Anterior cingulate cortex (tissue), 58 donors: ENCODE measurements around the gene EIF4H.
A peak's percentile ranks its signal among the peaks of the same experiment; 100 is the strongest.

Experiments used
- DNase-seq, 58 donors: peaks; one replicate each; lab custom pipeline; 2025; lab: John Stamatoyannopoulos, UW

The EIF4H gene

DNA sequence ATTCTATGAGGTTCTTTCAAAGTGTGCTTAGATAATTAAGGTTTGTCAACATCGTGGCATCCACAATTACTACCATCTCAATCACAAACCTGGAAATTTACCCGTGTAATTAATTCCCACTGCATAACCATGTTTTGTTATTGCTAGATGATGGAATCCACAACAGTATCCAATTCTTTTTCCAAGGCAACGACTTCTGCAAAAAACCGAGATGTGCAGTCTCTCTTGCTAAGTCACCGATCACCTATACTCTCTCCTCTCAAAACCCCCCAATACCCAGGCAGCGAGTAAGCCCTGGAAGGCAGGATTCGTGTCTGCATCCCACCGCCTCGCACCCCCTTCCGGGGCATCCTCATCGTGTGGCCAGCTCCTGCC, 678 bp upstream of the EIF4H start:
- DNase-seq: no peak

DNA sequence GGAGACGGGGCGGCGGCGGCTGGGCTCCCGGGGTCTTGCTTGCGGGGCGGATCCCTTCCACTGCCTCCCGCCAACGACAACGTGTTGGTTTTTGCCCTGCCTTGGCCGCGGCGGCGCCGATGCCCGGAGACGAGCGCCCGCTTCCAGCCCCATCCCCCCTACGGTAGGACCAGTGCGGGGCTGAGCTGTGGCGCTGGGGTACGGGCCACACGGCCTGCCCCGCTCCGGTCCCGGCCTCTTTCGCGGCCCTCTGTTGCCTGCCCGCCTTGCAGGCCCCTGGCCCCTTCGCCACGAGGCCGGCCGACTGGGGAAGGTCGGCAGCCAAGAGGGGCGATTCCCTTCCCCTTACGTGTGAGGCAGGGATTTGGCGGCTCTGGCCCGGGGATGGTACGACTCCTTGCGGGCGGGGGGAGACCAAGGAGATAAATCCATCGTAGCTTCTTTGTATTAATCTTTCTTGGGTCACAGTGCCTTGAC, 488 bp downstream of the EIF4H start:
- peak in 32 of 58 donors; percentile 6 to 65 (median 44) for DNase-seq

DNA sequence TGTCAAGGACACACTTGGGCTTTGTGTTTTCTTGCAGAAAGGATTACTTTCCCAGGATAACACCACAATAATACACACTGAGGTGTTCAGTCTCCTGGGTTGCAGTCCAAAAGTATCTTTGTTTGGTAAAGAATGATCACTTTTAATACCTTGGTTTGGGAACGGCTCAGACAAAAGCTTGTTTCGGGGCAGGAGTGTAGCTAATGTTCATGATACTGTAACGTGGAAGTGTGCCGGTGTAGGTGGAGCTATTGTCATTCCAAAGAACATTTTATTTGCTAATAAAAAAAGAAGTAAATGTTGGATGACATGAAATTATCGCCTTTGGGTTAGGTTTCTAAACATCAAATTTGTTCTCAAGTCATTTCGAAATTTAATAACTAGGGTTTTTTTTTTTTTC, 1.2 kb downstream of the EIF4H start:
- DNase-seq: no peak

- DNase-seq: no peak
These were observed 2.4 kb downstream of the EIF4H start for GRCh38 chr7:74176555-74176954.

DNA sequence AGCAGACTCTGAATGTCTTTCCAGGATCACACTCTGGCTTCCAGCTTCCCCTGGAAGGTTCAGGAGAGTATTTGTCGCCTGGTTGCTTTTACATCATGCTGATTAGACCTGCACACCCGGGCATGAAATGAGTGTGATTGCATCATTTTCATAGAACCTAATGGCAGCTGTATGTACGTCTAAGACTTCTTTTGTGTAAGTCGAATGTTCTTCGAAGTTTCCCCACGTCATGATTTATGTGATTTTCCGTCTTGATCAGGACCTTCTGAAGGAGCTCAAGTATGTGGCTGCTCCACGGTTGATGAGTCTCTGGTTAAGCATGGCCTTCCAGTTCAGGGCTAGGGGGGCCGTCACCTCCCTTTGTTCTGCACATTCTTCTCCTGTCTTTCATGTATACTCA, 4.5 kb downstream of the EIF4H start:
- peak in 3 of 58 donors; percentile 8 to 13 (median 10) for DNase-seq

GRCh38 chr7:74179935-74180604, 5.9 kb downstream of the EIF4H start:
- DNase-seq: peak in 1 of 58 donors; percentile 8

- DNase-seq: no peak
These were observed 6.7 kb downstream of the EIF4H start for GRCh38 chr7:74180866-74181265.

DNA sequence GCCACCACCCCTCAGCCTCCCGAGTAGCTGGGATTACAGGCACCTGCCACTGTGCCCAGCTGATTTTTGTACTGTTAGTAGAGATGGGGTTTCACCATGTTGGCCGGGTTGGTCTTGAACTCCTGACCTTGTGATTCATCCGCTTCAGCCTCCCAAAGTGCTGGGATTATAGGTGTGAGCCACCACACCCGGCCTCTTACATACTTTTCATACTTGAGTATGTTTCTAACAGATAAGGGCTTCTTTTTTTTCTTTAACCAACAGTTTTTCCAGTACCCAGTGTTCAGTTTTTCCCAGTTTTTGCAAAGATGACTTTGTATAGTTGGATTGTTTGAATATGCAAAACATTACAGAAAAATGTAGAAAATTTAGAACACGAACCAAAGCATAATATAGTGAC, 7.7 kb downstream of the EIF4H start:
- no peak for DNase-seq

GRCh38 chr7:74182453-74183090, 8.4 kb downstream of the EIF4H start:
- no peak for DNase-seq

- no peak for DNase-seq
These were observed 9.0 kb downstream of the EIF4H start for GRCh38 chr7:74183142-74183541.

DNA sequence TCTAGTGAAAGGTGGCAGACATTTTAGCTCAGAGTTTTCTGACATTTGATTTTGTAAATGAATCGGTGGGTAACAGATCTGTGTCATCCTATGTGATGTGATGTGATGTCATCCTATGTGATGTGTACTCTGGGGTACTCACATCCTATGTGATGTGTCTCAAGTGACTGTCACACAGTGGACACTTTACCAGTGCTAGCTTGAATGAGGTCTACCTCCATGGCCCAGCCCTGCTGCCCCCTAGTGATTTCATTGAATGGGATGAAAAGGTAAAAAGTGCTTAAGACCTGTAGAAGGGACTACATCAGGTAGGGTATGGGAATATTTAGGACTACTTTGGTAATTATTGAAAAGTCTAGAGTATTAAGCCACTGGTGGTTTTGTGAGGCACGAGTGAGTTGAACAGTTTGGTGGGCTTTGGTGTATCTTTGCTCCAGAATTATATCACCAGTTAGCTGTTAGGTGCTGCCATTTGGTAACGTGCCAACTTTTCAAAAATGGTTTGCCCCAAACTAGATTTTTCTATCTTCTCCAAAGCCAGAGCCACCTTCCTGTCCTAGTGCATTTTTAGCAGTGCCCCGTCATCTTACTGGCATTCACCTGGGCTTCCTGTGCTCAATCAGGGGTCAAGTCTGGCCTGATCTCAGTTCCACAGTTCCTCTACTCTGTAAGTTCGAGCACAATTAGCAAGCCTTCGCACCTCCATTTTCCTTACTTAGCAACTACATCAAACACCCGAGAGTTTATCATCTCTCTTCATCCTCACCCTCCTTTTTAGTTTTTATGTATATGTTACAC, 9.7 kb downstream of the EIF4H start:
- DNase-seq: no peak

DNA sequence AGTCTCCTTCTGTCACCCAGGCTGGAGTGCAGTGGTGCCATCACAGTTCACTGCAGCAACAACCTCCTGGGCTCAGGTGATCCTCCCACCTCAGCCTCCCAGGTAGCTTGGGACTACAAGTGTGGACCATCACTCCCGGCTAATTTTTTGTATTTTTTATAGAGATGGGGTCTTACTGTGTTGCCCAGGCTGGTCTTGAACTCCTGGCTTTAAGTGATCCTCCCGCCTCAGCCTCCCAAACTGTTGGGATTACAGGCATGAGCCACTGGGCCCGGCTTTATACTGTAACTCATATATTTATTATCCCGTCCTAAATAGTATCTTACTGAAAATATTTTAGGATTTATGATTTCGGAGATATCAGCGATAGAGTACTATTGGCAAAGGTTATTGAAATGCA, 10.9 kb downstream of the EIF4H start:
- DNase-seq: no peak

DNA sequence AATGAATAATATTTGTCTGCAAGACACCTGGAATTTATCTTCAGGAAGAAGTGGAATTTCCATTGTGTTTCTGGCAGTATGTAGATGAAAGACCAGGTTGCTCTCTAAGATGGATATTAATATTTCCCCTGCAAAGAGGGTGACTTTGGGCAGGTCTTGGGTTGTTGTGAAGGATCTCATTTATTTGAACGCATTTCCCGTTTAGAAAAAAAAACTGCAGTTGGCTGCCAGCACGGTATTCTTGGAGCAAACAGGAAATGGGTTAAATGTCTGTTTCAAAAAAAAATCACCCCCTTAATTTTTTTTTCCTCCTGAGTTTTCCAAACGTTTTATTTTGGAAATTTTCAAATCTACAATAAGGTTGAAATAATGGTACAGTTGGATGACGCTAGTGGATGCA, 11.5 kb downstream of the EIF4H start:
- DNase-seq: no peak

DNA sequence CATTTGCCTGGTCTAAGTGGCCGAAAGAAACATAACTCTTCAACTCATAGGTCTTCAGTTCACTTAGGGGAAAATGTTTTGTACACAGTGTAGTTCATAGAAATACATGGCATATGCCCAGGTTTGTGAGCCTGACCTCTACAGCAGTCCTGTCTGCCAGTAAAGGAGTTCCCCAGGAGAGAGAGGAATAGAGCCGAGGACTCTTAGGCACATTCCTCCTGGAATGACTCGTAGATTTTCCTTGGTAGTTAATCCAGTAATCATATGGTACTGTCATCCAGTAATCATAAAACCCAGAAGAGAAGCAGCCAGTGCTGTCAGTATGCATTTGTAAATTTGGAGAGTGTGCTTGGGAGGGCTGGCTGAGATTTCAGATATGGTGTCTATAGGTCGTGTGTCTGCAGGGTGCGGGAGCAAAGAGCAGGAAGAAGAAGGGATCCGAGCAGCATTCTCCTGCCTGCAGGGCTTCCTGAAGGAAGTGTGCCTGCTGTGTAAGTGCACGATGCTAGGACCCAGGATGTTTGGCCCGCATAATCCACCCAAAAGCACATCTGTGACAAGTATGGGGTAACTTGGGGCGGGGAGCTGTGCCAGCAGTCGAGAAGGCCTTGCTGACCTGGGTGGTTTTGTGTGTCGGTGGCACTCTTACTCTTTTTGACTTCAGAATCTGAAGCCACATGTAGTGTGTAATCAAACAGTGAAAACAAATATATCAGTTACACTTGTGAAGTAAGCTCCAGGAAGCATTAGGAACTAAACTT, 13.9 kb downstream of the EIF4H start:
- no peak for DNase-seq

DNA sequence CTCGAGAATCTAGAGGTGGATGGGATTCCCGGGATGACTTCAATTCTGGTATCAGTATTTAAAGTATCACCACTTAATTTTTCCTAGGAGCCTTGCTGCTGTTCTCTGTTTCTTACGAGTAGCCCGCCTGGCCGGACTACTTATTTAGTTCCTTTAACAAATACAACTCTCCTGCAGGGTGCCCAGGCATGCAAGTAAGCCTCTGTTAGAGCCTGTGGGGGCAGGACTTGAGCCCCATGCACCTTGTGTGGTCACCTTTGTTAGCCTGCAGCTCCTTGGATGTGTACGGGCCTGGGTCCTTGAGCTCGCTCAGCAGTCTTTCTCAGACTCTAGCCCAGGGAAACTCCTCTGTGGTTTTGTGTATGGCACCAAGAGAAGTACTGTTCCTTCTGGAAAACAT, 16.1 kb downstream of the EIF4H start:
- DNase-seq: no peak

DNA sequence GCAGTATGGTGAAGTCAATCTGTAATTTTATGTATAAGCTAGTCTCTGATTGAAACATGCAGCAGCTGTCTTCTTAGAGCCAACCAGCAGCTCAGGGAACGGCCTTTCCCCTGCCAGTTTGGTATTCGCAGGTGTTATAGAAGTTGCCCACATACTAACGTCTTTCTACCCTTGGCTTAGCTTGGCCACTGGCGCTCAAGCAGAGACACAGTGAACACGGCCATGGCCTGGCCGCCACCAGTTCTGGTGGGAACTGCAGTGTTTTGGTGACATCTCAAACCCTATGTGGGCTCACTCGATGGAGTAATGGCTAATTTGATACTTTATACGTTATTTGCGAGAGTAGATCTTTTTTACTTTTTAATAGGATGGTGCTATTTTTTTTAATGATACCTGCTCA, 17.1 kb downstream of the EIF4H start:
- DNase-seq: no peak

DNA sequence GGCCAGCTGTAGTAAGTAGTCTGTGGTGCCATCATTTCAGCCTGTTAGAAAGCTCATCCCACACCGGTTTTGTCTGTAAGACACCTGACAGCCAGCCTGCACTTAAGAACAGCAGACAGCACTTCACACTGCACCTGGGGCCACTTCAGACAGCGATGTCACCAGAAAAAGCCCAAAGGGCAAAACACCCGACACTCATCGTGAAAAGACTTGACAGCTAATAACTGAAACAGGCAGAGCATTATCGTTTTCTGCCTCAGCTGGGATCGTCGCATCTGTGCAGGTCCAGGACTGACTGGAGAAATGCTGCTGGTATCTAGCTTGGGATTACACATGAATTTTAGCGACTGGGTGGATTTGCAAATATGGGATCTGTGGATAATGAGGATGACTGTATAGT, 18.9 kb downstream of the EIF4H start:
- no peak for DNase-seq

DNA sequence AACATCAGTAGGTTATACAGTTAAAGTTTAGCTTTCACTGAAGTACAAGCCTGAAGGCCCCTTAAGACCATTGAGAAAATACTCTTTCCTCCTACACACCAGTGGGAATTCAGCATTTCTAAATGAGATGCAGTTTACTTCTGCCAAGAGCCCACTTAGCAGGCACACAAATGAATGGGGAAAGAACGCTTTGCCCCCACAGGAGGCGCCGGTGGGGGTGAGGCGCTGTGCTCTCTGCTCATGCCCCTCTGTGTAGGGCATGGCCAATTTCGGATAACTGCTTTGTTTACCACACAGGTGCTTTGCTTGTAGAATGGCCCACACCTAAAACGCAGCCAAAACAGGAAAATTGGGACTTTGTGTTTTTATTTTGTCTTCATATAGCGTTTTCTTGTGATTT, 19.8 kb downstream of the EIF4H start:
- no peak for DNase-seq

DNA sequence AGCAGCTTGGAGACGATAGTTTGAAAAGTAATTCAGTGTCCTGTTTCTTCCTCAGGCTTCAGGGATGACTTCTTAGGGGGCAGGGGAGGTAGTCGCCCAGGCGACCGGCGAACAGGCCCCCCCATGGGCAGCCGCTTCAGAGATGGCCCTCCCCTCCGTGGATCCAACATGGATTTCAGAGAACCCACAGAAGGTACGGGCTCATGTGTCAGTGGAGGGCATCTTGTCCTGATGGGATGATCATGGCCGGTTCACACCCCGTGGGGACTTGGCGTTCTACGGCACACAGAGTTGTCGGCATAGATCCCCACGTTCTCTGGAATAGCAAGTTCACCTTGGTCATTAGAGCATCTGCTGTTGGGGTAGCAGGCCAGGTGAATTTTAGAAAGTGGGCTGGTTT, 20.5 kb downstream of the EIF4H start:
- DNase-seq: no peak

DNA sequence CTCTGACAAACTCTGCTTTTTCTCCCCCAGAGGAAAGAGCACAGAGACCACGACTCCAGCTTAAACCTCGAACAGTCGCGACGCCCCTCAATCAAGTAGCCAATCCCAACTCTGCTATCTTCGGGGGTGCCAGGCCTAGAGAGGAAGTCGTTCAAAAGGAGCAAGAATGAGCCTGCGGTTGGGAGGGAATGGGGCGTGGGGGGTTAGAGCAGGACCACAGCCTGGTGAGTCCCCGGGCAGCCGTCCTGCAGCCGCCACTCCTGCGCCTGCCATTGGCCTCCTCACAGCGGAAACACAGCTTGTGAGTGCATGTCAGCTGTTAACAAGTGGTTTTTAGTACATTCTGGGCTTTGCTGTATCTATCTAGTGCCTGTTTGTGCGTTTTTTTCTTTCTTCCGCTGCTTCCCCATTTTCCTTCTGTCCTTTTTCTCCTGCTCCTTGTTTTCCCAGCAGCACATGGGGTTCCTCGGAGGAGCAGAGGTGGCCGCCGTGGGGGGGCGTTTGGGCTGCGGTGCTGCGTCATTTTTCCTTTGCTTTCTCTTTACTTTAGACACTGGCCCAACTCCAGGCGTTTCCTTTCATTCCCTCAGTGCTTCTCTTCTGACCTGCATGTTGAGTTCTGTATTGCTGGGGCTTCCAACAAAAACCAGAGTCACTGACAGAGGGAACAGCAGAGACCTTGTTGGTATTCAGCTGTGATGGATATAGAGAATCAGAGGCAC, 21.1 kb downstream of the EIF4H start:
- DNase-seq: peak in 20 of 58 donors; percentile 7 to 48 (median 18)
